B cell (primary cell): ENCODE measurements around the gene RP9. TPM values are rescaled to one million over a fixed set of nuclear protein-coding genes. Genes with fewer than 3 reads are reported as not detected.

ENCODE experiments used
- ATAC-seq: fragments of 200-7000 bp; cut with Tn5 transposase; one replicate; pipeline ENCODE4 v1.10.0; 2021; ENCODE audit warnings: low read depth, mild to moderate bottlenecking, moderate number of reproducible peaks, moderate library complexity
- CTCF ChIA-PET: fragments of 350-600 bp; sonication (Branson Sonifier 250); formaldehyde crosslinking; loops from one replicate; lab custom pipeline; 2021; ENCODE audit warnings: antibody characterized with exemption, inconsistent platforms; lab: Charles Lee
- POLR2A ChIA-PET: fragments of 350-600 bp; sonication (Branson Sonifier 250); formaldehyde crosslinking; loops from one replicate; lab custom pipeline; 2021; ENCODE audit warnings: antibody characterized with exemption; lab: Charles Lee
- DNase-seq: peaks from one replicate; pipeline ENCODE4 v3.0.0; 2013
- H2AFZ ChIP-seq: 2 replicates; pipeline ENCODE4 v1.6.1; 2012; ENCODE audit warnings: mild to moderate bottlenecking, low read depth, low read length; ENCODE audit not compliant: insufficient read depth, poor library complexity, severe bottlenecking
- H3K27ac ChIP-seq, 2 donors: 1 replicate in 1 of 2; 2 replicates in 1 of 2; pipeline ENCODE4 v1.5.1; 2012 to 2013; ENCODE audit warnings: low read length in 2 of 2, mild to moderate bottlenecking in 2 of 2, moderate library complexity in 1 of 2
- H3K27me3 ChIP-seq, 4 experiments: fragments of 200-600 bp in 1 of 4; sonication (generic) in 1 of 4; replicated peaks in 1 of 4; 1 replicate in 2 of 4; 2 replicates in 2 of 4; pipeline versions ENCODE4 v1.6.1 to v1.7.0; 2013 to 2016; ENCODE audit warnings: low read length in 3 of 4, mild to moderate bottlenecking in 2 of 4, mixed read lengths in 1 of 4, moderate library complexity in 1 of 4; ENCODE audit not compliant: insufficient read depth in 4 of 4, control insufficient read depth in 3 of 4; ENCODE audit errors: control extremely low read depth in 1 of 4
- H3K36me3 ChIP-seq, 2 experiments: replicated peaks in 1 of 2; 1 replicate in 1 of 2; 2 replicates in 1 of 2; pipeline versions ENCODE4 v1.6.1 to v1.7.1; 2013; ENCODE audit warnings: low read length in 1 of 2; ENCODE audit not compliant: insufficient read depth in 2 of 2, control insufficient read depth in 1 of 2; ENCODE audit errors: control extremely low read depth in 1 of 2, extremely low read depth in 1 of 2
- H3K4me1 ChIP-seq, 2 donors: fragments of 200-600 bp in 1 of 2; sonication (generic) in 1 of 2; 1 replicate in 1 of 2; 2 replicates in 1 of 2; pipeline versions ENCODE4 v1.5.1 to v1.6.1; 2013 to 2017; ENCODE audit warnings: low read length in 2 of 2; ENCODE audit not compliant: control insufficient read depth in 2 of 2, insufficient read depth in 2 of 2
- H3K4me2 ChIP-seq: replicated peaks from 2 replicates; pipeline ENCODE3; 2012; ENCODE audit warnings: mild to moderate bottlenecking, low read depth, low read length; ENCODE audit not compliant: poor library complexity, severe bottlenecking
- H3K4me3 ChIP-seq, 5 experiments: fragments of 200-600 bp in 1 of 5; sonication (generic) in 1 of 5; 1 replicate in 3 of 5; 2 replicates in 2 of 5; pipeline versions ENCODE4 v1.5.1 to v1.7.0; 2011 to 2016; ENCODE audit warnings: low read length in 4 of 5, mild to moderate bottlenecking in 4 of 5, low read depth in 2 of 5, control low read depth in 1 of 5, moderate library complexity in 1 of 5; ENCODE audit not compliant: insufficient read depth in 1 of 5; ENCODE audit errors: control extremely low read depth in 1 of 5, extremely low read depth in 1 of 5
- H3K79me2 ChIP-seq: fragments of 200-600 bp; sonication (generic); one replicate; pipeline ENCODE4 v1.6.0; 2016; ENCODE audit warnings: low read length; ENCODE audit not compliant: control insufficient read depth, insufficient read depth
- H3K9ac ChIP-seq: fragments of 200-600 bp; sonication (generic); 2 replicates; pipeline ENCODE4 v1.6.1; 2017; ENCODE audit warnings: mild to moderate bottlenecking, low read length, moderate library complexity
- H3K9me3 ChIP-seq, 3 donors: one replicate each; pipeline versions ENCODE4 v1.6.1 to v1.7.1; 2013; ENCODE audit warnings: low read length in 2 of 3; ENCODE audit not compliant: control insufficient read depth in 2 of 3, insufficient read depth in 1 of 3; ENCODE audit errors: control extremely low read depth in 1 of 3
- H4K20me1 ChIP-seq: 2 replicates; pipeline ENCODE4 v1.6.0; 2012; ENCODE audit warnings: mild to moderate bottlenecking, low read length; ENCODE audit not compliant: insufficient read depth, control insufficient read depth, poor library complexity, severe bottlenecking
- H3K27ac Mint-ChIP-seq: one replicate; pipeline ENCODE4 v1.8.0; 2021; ENCODE audit warnings: mixed read lengths
- H3K27me3 Mint-ChIP-seq: one replicate; pipeline ENCODE4 v1.8.0; 2021; ENCODE audit warnings: mixed read lengths
- H3K4me1 Mint-ChIP-seq: one replicate; pipeline ENCODE4 v1.8.0; 2021; ENCODE audit warnings: mixed read lengths
- H3K4me3 Mint-ChIP-seq: one replicate; pipeline ENCODE4 v1.8.0; 2021; ENCODE audit warnings: mixed read lengths
- H3K9me3 Mint-ChIP-seq: one replicate; pipeline ENCODE4 v1.8.0; 2022; ENCODE audit warnings: mixed read lengths; ENCODE audit not compliant: insufficient read depth
- EZH2 ChIP-seq: IDR thresholded peaks from 2 replicates; pipeline ENCODE4 v1.6.1; 2012; ENCODE audit warnings: borderline replicate concordance, low read depth, mild to moderate bottlenecking, moderate library complexity, low read length; ENCODE audit not compliant: insufficient read depth, poor library complexity, severe bottlenecking
- WGBS: methylation state at CpG from one replicate; pipeline ENCODE4 v1.1.5; 2013; ENCODE audit warnings: missing lambda C conversion rate; ENCODE audit not compliant: insufficient coverage; 5-methylcytosine and 5-hydroxymethylcytosine counted together
- intact Hi-C: fragments of 100-400 bp; cut with micrococcal nuclease; formaldehyde crosslinking; loops from one replicate; pipeline ENCODE4 v1.10.0; 2022
- polyA plus RNA-seq: library from polyadenylated mRNA; depleted of rRNA; stranded (reverse); fragments of >200 nt; gene quantifications from 2 replicates; pipeline ENCODE4 v1.2.3, GENCODE V29; 2012
- total RNA-seq, 2 donors: library from RNA; stranded (reverse); fragments of 120-200 nt in 1 of 2; gene quantifications; 1 replicate in 1 of 2; 2 replicates in 1 of 2; pipeline versions ENCODE4 v1.2.3 to v1.2.4, GENCODE V29; 2013 to 2022
- TF ChIP-seq, protein P1 (sequence below): fragments of 200-600 bp; IDR thresholded peaks from one replicate; pipeline ENCODE4 v1.8.0; 2022; ENCODE audit warnings: antibody characterized with exemption, mild to moderate bottlenecking

The RP9 gene
- total and polyA plus RNA-seq, 2 donors (not counting 1 experiment from before 2014, with no cell fraction given) = 23.0 to 69.4 TPM

GRCh38 chr7:33061282-33061937, 47.8 kb downstream of the RP9 start:
- Mint-ChIP-seq H3K4me1 (peaks cover 48% of the 10 kb centered on the region), H3K27ac (no peak overlapping the region), H3K9me3 (peaks cover 7% of the 10 kb centered on the region), H3K4me3 (peak overlapping the region; percentile 91), H3K27me3 (no peaks in the 10 kb centered on the region)
- no peaks in the 10 kb centered on the region for H3K27me3 ChIP-seq
- no CpG with 5 or more reads among the region's 8 CpGs for WGBS
- H3K79me2 ChIP-seq = peaks cover 69% of the 10 kb centered on the region
- intact Hi-C loops = no loop called here
- H3K36me3 ChIP-seq = peaks cover 0 to 16% of the 10 kb centered on the region in 2 experiments
- ChIA-PET POLR2A (interaction anchor here (2.2 to 2.5 kb wide), 3 partner anchors 21 to 170 kb away, joined by 12 to 15 read pairs (median 13); partner anchors contain the start of genes KBTBD2 and RP9), CTCF (interaction anchor here (0.9 to 4.5 kb wide), 7 partner anchors 8 to 215 kb away, joined by 3 to 38 read pairs (median 5); partner anchors contain the start of gene RP9)
- H3K9me3 ChIP-seq = peaks cover 0 to 7% (median 0%) of the 10 kb centered on the region in 3 donors
- H3K27ac ChIP-seq = peak overlapping the region in 1 of 2 donors; percentile 79
- H3K4me2 ChIP-seq = peak overlapping the region; percentile 76
- H3K4me1 ChIP-seq = peaks cover 30 to 32% of the 10 kb centered on the region in 2 donors
- TF ChIP-seq, protein P1, sequence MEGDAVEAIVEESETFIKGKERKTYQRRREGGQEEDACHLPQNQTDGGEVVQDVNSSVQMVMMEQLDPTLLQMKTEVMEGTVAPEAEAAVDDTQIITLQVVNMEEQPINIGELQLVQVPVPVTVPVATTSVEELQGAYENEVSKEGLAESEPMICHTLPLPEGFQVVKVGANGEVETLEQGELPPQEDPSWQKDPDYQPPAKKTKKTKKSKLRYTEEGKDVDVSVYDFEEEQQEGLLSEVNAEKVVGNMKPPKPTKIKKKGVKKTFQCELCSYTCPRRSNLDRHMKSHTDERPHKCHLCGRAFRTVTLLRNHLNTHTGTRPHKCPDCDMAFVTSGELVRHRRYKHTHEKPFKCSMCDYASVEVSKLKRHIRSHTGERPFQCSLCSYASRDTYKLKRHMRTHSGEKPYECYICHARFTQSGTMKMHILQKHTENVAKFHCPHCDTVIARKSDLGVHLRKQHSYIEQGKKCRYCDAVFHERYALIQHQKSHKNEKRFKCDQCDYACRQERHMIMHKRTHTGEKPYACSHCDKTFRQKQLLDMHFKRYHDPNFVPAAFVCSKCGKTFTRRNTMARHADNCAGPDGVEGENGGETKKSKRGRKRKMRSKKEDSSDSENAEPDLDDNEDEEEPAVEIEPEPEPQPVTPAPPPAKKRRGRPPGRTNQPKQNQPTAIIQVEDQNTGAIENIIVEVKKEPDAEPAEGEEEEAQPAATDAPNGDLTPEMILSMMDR = no peak
- no peak for TF ChIP-seq EZH2
- peak overlapping the region; percentile 70 to 92 (median 78) for H3K4me3 ChIP-seq
- peak overlapping the region; percentile 99 for H2AFZ ChIP-seq
- ATAC-seq (no peak), DNase-seq (no peak)
- peaks cover 46% of the 10 kb centered on the region for H4K20me1 ChIP-seq
- peak overlapping the region; percentile 74 for H3K9ac ChIP-seq

DNA sequence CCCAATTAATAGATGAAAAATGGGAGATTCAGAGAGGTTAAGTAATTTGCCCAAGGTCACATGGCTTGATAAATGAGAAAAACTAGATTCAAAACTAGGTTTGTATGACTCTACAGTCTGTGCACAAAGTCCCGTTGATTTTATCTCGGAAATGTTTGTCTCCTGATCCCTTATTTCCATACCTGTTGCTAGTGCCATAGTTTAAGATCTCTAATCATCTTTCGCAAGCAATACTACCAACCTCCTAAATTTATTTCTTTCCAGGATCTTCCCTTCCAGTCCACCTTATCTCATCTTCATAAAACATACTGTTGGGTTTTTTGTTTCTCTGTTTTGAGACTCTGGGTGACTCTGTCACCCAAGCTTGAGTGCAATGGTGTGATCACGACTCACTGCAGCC, 49.6 kb downstream of the RP9 start:
- WGBS = 61% methylated on average over 3 of the region's 4 CpGs
- H3K27me3 ChIP-seq = no peaks in the 10 kb centered on the region
- ChIA-PET CTCF (interaction anchor here (0.9 to 1.2 kb wide), 2 partner anchors 49 to 295 kb away, joined by 3 to 4 read pairs; partner anchors contain the start of gene RP9), POLR2A (no interaction called here)
- no peak overlapping the region for H3K4me3 ChIP-seq
- no peak overlapping the region for H2AFZ ChIP-seq
- no peak overlapping the region for H3K27ac ChIP-seq
- TF ChIP-seq, protein P1 = no peak
- no peak for TF ChIP-seq EZH2
- no peaks in the 10 kb centered on the region for H3K9me3 ChIP-seq
- DNase-seq (no peak), ATAC-seq (no peak)
- peaks cover 32 to 33% of the 10 kb centered on the region in 2 donors for H3K4me1 ChIP-seq
- peaks cover 60% of the 10 kb centered on the region for H4K20me1 ChIP-seq
- H3K4me2 ChIP-seq = no peak overlapping the region
- H3K9ac ChIP-seq = no peak overlapping the region
- H3K4me3 Mint-ChIP-seq = no peak overlapping the region
- peaks cover 58% of the 10 kb centered on the region for H3K4me1 Mint-ChIP-seq
- H3K27ac Mint-ChIP-seq = no peak overlapping the region
- no peaks in the 10 kb centered on the region for H3K9me3 Mint-ChIP-seq
- H3K36me3 ChIP-seq = peaks cover 0 to 16% of the 10 kb centered on the region in 2 experiments
- intact Hi-C loops = loop anchor here (10.0 kb wide), 1 partner anchor 365 kb away; no protein-coding TSS in a partner anchor
- H3K27me3 Mint-ChIP-seq = no peaks in the 10 kb centered on the region
- peaks cover 86% of the 10 kb centered on the region for H3K79me2 ChIP-seq
